Activated CD8-positive, alpha-beta memory T cell treated with anti-CD3 and anti-CD28 coated beads, Interleukin-2, amount 10 ng/mL, durations not matched to agents 7 days and 5 days (primary cell): ENCODE results near the gene RAMACL. TPM values are rescaled to one million over a fixed set of nuclear protein-coding genes. Genes with fewer than 3 reads are reported as not detected.

ENCODE experiments used
- ATAC-seq: fragments of 150-1000 bp; cut with Tn5 transposase; one replicate; pipeline ENCODE4 v1.10.0; 2021; ENCODE audit warnings: moderate library complexity
- CTCF ChIA-PET: fragments of 350-600 bp; sonication (Branson Sonifier 250); formaldehyde crosslinking; loops from one replicate; lab custom pipeline; 2021; ENCODE audit warnings: antibody characterized with exemption; lab: Charles Lee
- DNase-seq: peaks from one replicate; pipeline ENCODE4 v3.0.0-alpha.2; 2020
- H3K27ac Mint-ChIP-seq: one replicate; pipeline ENCODE4 v1.8.0; 2021; ENCODE audit warnings: mild to moderate bottlenecking, mixed read lengths
- H3K27me3 Mint-ChIP-seq: one replicate; pipeline ENCODE4 v1.8.0; 2021; ENCODE audit warnings: mixed read lengths
- H3K36me3 Mint-ChIP-seq: one replicate; pipeline ENCODE4 v1.8.0; 2021; ENCODE audit warnings: mild to moderate bottlenecking, mixed read lengths
- H3K4me1 Mint-ChIP-seq: one replicate; pipeline ENCODE4 v1.8.0; 2021; ENCODE audit warnings: mixed read lengths
- H3K4me3 Mint-ChIP-seq: one replicate; pipeline ENCODE4 v1.8.0; 2021; ENCODE audit warnings: mild to moderate bottlenecking, moderate library complexity, mixed read lengths
- H3K9me3 Mint-ChIP-seq: one replicate; pipeline ENCODE4 v1.8.0; 2022; ENCODE audit warnings: low read depth, mixed read lengths
- total RNA-seq, 2 experiments: library from RNA; stranded (reverse); gene quantifications; one replicate each; pipeline ENCODE4 v1.2.3, GENCODE V29; 2021

Gene RAMACL
- total RNA-seq, 2 experiments from 2014 or later = 0.14 to 0.29 TPM

- no peak overlapping the region for H3K4me3 Mint-ChIP-seq
- no peaks in the 10 kb centered on the region for H3K27me3 Mint-ChIP-seq
- peaks cover 5% of the 10 kb centered on the region for H3K4me1 Mint-ChIP-seq
- CTCF ChIA-PET = no interaction called here
- DNase-seq = no peak
- no peak overlapping the region for H3K27ac Mint-ChIP-seq
- ATAC-seq = no peak
- H3K9me3 Mint-ChIP-seq = peaks cover 2% of the 10 kb centered on the region
- no peaks in the 10 kb centered on the region for H3K36me3 Mint-ChIP-seq
Observed at GRCh38 chr6:166570929-166571713, 15.4 kb downstream of the RAMACL start.

- DNase-seq (no peak), ATAC-seq (no peak)
- Mint-ChIP-seq H3K27ac (no peak overlapping the region), H3K4me3 (no peak overlapping the region), H3K27me3 (no peaks in the 10 kb centered on the region), H3K9me3 (no peaks in the 10 kb centered on the region), H3K4me1 (peaks cover 5% of the 10 kb centered on the region), H3K36me3 (no peaks in the 10 kb centered on the region)
- CTCF ChIA-PET = no interaction called here
Observed at GRCh38 chr6:166569206-166569605, 17.3 kb downstream of the RAMACL start.

GRCh38 chr6:166567813-166568212 lies 18.7 kb downstream of the RAMACL start:
- Mint-ChIP-seq H3K27ac (no peak overlapping the region), H3K4me1 (peaks cover 5% of the 10 kb centered on the region), H3K27me3 (no peaks in the 10 kb centered on the region), H3K4me3 (no peak overlapping the region), H3K9me3 (no peaks in the 10 kb centered on the region), H3K36me3 (no peaks in the 10 kb centered on the region)
- no peak for ATAC-seq
- CTCF ChIA-PET = no interaction called here
- DNase-seq = no peak

- no peak for DNase-seq
- CTCF ChIA-PET = interaction anchor here (0.9 kb wide), 1 partner anchor 25 kb away, joined by 3 read pairs; no protein-coding TSS in a partner anchor
- Mint-ChIP-seq H3K27me3 (no peaks in the 10 kb centered on the region), H3K27ac (no peak overlapping the region), H3K4me1 (peaks cover under 1% of the 10 kb centered on the region), H3K9me3 (no peaks in the 10 kb centered on the region), H3K36me3 (no peaks in the 10 kb centered on the region), H3K4me3 (no peak overlapping the region)
- ATAC-seq = no peak
Observed at GRCh38 chr6:166567107-166567506, 19.4 kb downstream of the RAMACL start.

- H3K4me3 Mint-ChIP-seq = no peak overlapping the region
- no peaks in the 10 kb centered on the region for H3K36me3 Mint-ChIP-seq
- H3K9me3 Mint-ChIP-seq = no peaks in the 10 kb centered on the region
- CTCF ChIA-PET = interaction anchor here (0.9 kb wide), 1 partner anchor 24 kb away, joined by 3 read pairs; no protein-coding TSS in a partner anchor
- H3K4me1 Mint-ChIP-seq = no peaks in the 10 kb centered on the region
- DNase-seq = no peak
- no peak for ATAC-seq
- no peak overlapping the region for H3K27ac Mint-ChIP-seq
- H3K27me3 Mint-ChIP-seq = peaks cover 3% of the 10 kb centered on the region
Observed at GRCh38 chr6:166566026-166567011, 20.2 kb downstream of the RAMACL start.

- DNase-seq (no peak), ATAC-seq (no peak)
- Mint-ChIP-seq H3K9me3 (no peaks in the 10 kb centered on the region), H3K4me1 (no peaks in the 10 kb centered on the region), H3K36me3 (no peaks in the 10 kb centered on the region), H3K27ac (no peak overlapping the region), H3K4me3 (no peak overlapping the region), H3K27me3 (peaks cover 3% of the 10 kb centered on the region)
- CTCF ChIA-PET = no interaction called here
Observed at GRCh38 chr6:166565084-166565967, 21.2 kb downstream of the RAMACL start.

GRCh38 chr6:166563805-166564204 lies 22.7 kb downstream of the RAMACL start:
- no peak overlapping the region for H3K4me3 Mint-ChIP-seq
- CTCF ChIA-PET = no interaction called here
- no peaks in the 10 kb centered on the region for H3K4me1 Mint-ChIP-seq
- ATAC-seq = no peak
- H3K36me3 Mint-ChIP-seq = no peaks in the 10 kb centered on the region
- H3K9me3 Mint-ChIP-seq = no peaks in the 10 kb centered on the region
- H3K27me3 Mint-ChIP-seq = peaks cover 3% of the 10 kb centered on the region
- no peak for DNase-seq
- no peak overlapping the region for H3K27ac Mint-ChIP-seq

- H3K9me3 Mint-ChIP-seq = no peaks in the 10 kb centered on the region
- H3K4me1 Mint-ChIP-seq = no peaks in the 10 kb centered on the region
- H3K36me3 Mint-ChIP-seq = no peaks in the 10 kb centered on the region
- DNase-seq (no peak), ATAC-seq (no peak)
- H3K4me3 Mint-ChIP-seq = no peak overlapping the region
- no peak overlapping the region for H3K27ac Mint-ChIP-seq
- peaks cover 3% of the 10 kb centered on the region for H3K27me3 Mint-ChIP-seq
- CTCF ChIA-PET = no interaction called here
Observed at GRCh38 chr6:166563200-166563599, 23.3 kb downstream of the RAMACL start.

- DNase-seq = no peak
- Mint-ChIP-seq H3K9me3 (no peaks in the 10 kb centered on the region), H3K4me3 (no peak overlapping the region), H3K27ac (no peak overlapping the region), H3K4me1 (no peaks in the 10 kb centered on the region), H3K27me3 (peaks cover 3% of the 10 kb centered on the region), H3K36me3 (no peaks in the 10 kb centered on the region)
- no peak for ATAC-seq
- CTCF ChIA-PET = no interaction called here
Observed at GRCh38 chr6:166562726-166563125, 23.8 kb downstream of the RAMACL start.

- Mint-ChIP-seq H3K9me3 (no peaks in the 10 kb centered on the region), H3K36me3 (no peaks in the 10 kb centered on the region), H3K4me1 (peaks cover 4% of the 10 kb centered on the region), H3K4me3 (no peak overlapping the region), H3K27me3 (peaks cover 3% of the 10 kb centered on the region), H3K27ac (no peak overlapping the region)
- DNase-seq (no peak), ATAC-seq (no peak)
- CTCF ChIA-PET = no interaction called here
Observed at GRCh38 chr6:166561771-166562359, 24.6 kb downstream of the RAMACL start.

GRCh38 chr6:166560222-166560621 lies 26.3 kb downstream of the RAMACL start:
- no peak for DNase-seq
- Mint-ChIP-seq H3K27ac (no peak overlapping the region), H3K4me3 (no peak overlapping the region), H3K9me3 (no peaks in the 10 kb centered on the region), H3K27me3 (peaks cover 3% of the 10 kb centered on the region), H3K4me1 (peaks cover 5% of the 10 kb centered on the region), H3K36me3 (no peaks in the 10 kb centered on the region)
- CTCF ChIA-PET = no interaction called here
- no peak for ATAC-seq

GRCh38 chr6:166559662-166560061 lies 26.8 kb downstream of the RAMACL start:
- H3K36me3 Mint-ChIP-seq = no peaks in the 10 kb centered on the region
- no peak overlapping the region for H3K4me3 Mint-ChIP-seq
- CTCF ChIA-PET = no interaction called here
- H3K27me3 Mint-ChIP-seq = peaks cover 3% of the 10 kb centered on the region
- H3K9me3 Mint-ChIP-seq = no peaks in the 10 kb centered on the region
- peaks cover 5% of the 10 kb centered on the region for H3K4me1 Mint-ChIP-seq
- H3K27ac Mint-ChIP-seq = no peak overlapping the region
- DNase-seq = no peak
- no peak for ATAC-seq
